ENCODE data around the gene ROR2.

ROR2 gene

DNA sequence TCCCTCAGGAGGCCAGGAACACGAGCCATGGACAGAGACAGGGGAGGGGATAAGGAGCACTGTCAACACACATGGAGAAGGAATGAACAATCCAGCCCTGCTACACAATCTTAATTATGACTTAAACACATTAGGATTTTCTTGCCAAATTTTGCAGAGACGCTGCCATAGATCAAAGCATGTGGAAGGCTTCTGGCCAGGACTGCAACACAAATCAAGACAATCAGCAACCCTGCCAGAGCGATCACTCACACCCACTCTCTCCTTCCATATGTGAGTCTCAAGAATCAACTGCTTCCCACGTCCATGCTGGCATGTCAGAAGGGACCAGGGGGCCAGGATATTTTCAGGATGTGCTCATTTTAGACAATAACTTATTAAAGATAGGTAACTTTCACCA is 85.6 kb downstream of the ROR2 start:
- DNase-seq = no peak

DNA sequence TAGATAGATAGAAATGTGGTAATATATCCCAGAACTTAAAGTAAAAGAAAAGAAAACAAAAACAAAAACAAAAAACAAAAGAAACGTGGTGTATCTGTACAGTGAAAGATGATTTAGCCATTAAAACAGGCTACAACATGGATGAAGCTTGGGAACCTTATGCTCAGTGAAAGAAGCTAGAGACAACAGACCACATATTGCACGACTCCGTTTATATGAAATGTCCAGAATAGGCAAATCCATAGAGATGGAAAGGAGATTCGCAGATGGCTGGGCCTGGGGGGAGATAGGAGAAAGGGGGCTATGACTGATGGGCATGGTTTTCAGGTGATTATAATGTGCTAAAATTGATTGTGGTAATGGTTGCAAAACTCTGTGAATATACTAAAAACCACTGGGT is 86.6 kb downstream of the ROR2 start:
- no peak for DNase-seq

DNA sequence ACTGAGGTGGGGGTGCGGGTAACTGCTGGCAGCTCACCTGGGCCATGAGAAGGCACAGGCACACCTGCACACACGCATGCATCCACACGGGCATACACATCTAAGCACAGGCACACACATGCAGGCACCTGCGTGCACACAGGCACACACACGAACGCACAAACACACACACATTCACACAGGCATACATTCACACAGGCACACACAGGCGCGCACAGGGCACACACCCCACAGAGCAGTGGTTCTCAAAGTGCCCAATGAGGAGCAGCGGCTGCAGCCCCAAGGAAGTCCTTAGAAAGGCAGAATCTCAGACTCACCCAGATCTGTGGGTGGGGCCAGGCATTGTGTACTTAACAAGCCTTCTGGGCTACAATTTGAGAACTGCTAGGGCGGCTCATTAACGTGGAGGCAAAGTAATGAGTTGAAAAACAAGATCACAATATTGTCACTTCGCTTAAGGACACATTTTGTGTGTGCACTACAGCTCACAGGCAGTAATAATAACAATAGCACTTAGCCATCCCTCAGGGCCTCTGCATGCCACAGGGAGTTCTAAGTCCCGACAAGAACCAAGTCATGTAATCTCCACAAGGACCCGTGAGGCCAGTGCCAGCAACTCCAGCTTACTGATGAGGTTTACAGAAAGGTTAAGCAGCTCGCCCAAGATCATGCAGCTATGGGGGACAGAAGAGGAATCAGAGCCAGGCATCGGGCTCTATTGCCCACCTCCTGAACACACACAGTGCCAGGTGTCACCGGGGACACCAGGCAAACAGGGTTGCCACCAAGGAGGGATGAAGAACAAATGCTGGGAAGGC is 91.6 kb downstream of the ROR2 start:
- no peak for DNase-seq

DNA sequence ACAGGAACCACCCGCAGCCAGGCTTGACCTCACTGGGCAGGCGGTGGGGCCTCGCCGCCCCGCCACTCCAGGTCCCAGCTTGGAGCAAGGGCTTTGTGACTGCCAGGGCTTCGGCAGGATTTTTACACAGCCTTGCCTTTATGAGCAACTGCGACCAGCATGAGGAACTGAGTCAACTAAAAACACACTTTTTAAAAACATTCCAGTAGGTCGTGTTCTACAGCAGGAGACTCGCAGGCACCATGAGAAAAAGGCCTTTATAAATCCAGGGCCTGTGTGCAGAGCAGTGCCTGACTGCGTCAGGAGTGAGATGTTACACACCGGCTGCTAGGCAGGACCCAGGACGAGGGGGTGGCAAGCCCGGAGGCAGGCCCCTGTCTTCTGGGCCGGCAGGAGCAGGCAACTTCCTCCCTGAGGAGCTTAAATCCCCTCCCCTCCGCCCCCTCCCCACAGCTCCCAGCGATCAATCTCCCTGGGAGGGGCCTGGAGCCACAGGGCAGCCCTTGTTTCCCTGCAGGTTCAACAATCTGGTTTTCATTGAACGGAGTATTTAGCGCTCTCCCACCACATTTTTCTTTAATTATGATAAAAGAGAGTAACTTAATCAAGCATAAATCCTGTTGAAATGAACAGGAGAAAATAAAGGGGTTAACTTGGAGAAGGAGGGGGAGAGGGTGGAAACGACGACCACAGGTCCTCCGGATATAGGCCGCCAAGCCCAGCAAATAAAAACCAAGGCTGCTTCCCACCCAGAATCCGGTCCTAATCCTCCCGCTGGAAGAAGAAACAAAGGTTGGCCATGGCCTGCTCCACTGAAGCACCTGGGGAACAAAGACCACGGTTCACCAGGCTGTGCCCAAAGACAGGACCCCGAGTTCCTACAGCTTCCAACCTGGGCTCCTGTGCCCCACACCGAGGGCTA is 92.5 kb downstream of the ROR2 start:
- DNase-seq = no peak

DNA sequence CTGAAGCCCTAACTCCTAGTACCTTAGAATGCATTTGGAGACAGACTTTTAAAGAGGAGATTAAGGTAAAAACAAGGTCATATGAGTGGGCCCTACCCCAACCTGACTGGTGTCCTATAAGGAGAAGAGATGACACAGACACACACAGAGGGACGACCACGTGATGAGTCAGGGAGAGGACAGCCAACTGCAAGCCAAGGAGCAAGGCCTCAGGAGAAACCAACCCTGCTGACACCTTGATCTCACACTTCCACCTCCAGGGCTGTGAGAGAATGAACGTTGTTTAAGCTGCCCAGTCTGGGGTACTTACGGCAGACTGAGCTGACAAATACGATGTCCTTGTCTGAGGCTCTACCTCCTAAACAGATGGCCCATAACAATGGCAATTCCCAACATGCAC is 93.6 kb downstream of the ROR2 start:
- DNase-seq = no peak

DNA sequence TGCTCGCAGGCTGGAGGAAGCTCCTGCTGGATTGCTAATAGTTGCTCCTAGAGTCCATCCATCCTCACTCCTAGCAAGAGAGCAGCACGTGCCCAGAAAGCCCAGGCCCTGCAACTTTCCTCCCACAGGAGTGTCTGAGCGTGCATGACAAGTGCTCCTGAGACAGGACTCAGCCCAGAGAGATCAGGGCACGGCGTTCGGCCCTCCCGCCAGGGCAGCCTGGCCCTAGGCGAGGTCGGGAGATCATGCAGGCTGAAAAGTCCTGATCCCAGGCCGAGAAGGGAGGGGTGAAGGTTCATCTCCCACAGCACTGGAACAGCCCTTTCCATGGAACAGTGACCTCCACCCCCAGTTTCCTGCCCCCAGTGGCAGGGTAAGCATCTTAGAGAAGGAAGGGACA is 94.8 kb downstream of the ROR2 start:
- DNase-seq = no peak

DNA sequence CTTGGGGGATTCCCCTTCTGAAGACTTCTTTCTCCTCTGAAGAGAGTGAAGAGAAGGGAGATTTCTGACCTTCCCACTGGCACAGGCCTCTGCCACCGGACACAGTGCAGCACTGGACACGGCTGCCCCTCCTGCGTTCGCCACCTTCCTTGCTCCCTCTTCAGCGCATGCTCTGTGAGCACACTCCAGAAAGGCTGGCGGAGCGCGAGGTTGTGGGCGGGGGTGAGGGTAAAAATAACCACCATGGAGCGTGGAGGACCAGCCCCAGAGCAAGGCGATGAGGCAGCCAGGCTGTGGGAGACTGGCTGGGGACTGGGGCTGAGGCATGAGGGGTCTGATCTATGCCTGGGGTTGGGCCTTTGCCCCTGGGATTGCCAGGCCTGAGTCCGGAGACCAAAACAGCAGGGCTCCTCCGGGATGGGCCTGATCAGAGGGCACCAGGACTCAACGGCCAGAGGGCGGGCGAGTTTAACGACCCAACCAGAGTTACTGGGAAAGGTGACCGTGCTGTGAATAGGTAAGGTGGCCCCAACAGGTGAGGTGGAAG is 97.2 kb downstream of the ROR2 start:
- no peak for DNase-seq

DNA sequence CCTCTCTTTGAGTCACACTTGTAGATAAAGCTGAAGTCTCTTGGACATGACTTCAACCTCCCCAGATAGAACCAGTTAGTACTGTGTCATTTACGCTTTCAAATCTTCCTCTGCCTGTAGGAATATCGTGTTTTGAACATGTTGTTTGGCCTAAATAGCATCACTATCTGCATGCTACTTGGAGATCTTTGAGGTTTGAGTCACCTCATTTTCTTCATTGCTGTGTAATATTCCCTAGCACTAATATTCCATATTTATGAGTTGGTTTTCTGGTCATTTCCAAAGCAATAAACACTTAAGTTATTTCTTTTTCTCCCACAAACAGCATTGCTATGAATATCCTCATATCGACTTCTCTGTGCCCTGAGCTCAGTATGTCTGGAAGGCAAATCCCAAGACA is 100.3 kb downstream of the ROR2 start:
- no peak for DNase-seq

DNA sequence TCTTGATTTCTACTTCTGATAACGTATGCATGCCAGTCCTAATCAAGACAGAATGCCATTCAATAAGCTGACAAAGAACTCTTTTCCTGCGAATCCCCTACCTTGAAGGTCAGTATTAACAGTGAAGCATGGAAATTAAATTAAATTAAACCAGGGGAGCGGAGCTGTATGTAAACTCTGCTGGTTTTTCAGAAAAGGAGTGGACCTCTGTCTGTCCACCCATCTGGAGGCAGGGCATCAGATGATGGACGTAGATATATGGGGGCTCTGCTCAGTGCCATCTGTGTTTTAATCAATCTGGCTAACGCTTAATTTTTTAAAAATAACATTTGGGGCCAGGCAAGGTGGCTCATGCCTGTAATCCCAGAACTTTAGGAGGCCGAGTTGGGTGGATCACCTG is 101.9 kb downstream of the ROR2 start:
- no peak for DNase-seq

DNA sequence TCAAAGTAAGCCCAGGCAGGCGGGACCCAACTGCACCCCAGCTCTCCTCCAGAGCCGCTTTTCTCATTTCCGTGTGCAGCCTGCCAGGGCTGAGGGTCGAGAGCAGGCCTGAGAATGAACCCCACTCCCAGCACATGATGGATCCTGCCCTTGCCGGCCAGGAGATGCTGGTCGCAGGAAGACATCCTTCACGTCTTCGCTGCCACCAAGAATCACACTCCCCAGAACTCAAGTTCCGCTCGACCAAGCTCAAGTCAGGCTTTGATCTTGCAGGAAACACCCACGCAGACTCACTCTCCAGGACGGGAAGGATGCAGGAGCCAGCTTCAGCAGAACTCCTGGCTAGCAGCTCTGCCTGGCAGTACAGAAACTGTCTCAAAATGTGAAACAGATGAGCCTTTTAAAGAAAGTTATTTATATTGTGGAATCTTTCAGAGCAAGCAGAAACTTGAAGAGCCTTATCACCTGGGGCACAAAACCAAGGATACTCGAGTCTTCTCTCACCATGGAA is 102.4 kb downstream of the ROR2 start:
- no peak for DNase-seq

DNA sequence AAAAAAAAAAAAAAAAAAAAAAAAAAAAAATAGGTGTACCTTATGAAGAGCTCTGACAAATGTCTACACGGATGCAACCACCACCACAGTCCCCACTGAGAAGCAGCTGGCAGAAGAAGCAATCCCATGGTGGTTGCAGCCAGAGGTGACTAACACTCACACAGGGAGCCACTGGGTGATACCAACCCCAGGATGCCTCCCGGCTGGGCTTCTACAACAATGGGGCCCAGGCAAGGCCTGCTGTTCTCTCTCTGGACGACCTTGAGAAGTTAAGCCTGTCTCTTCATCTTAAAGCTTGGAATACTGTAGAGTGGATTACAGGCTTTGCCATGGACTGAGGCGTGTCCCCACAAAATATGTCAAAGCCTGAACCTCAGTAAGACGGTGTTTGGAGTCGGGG is 104.1 kb downstream of the ROR2 start:
- no peak for DNase-seq

DNA sequence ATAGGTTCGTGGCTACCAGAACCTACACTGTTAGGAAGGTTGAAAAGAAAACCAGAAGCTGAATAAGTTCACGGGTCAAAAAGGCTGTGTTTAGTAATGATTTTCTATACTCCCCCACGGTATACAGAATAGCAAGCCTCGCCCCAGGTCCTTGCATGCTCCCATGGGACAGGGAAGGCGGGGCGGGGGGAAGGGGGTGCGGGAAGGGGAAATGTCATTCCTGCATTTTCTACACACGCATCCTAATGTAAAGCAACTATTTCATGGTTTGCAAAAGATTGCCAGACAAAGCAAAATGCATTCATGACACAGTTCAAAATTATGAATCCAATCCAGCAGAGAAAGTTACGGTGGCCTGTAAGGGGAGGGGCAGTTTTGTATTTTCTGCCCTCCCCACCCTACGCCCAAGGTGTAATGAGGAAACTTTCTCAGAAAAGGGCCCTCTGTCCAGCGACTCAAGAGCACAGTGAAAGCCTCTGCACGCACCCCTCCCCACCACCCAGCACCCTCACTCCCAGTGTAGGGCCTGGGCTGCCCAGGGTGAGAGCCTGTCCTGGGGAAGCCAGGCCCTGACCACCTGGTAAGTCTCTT is 105.2 kb downstream of the ROR2 start:
- no peak for DNase-seq

DNA sequence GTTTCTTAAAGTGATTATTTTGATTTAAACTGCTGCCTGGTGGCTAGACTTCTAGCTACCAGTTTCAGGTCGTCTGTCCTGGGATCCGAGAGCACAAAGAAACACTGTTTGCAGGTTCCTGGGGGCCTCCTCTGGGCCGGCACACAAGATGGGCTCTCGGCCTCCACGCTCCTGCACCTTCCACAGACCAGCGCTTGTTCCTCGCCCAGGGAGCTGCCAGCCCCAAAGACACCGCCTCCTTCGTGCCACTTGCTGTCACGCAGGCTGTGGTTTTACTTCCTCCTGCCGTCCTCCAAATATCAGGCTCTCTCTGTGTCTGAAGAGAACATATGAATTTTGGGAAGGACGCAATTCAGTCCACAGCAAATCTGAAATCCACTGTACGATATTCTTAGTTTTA is 105.8 kb downstream of the ROR2 start:
- no peak for DNase-seq

DNA sequence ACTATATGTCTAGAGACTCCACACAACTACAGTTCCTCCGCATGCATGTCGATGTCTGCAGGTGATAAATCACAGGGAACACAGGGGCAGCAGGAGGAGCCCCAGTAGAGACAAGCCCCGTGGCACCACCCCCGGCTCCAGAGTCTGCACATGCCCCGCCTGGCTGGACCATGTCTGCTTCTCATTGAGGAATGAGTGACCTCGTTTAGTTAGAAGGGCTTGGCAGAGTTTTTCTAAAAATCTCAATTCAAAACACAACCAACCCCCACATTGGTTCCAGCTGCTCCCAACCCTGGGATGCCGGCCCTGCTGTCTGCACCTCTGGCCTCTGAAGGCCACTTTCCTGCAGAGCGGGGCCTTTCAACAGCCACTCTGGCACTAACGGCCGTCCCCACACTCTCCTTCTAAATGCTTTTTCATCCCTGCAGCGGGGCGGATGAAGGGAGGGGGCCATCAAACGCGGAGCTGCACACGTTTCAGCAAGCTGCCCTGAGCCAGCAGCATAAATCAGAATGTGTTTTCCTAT is 106.3 kb downstream of the ROR2 start:
- no peak for DNase-seq

DNA sequence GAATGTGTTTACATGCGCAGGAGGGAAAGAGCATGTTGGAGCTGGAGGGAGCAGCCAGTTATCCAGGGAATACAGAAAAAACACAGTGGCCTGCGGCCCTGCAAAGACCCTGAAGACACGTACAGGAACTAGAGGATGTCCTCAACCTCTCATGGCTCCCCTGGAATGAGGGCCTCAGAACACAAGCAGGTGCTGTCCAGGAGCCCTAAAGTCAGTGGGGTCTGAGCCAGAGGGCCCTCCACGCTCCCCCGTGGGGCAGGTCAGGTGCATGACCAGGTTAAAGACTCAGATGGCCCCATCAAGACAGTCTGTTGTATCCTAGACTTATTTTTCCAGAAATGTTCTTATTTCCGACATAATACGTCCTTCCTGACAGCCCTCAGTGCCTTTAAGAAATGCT is 106.9 kb downstream of the ROR2 start:
- no peak for DNase-seq

DNA sequence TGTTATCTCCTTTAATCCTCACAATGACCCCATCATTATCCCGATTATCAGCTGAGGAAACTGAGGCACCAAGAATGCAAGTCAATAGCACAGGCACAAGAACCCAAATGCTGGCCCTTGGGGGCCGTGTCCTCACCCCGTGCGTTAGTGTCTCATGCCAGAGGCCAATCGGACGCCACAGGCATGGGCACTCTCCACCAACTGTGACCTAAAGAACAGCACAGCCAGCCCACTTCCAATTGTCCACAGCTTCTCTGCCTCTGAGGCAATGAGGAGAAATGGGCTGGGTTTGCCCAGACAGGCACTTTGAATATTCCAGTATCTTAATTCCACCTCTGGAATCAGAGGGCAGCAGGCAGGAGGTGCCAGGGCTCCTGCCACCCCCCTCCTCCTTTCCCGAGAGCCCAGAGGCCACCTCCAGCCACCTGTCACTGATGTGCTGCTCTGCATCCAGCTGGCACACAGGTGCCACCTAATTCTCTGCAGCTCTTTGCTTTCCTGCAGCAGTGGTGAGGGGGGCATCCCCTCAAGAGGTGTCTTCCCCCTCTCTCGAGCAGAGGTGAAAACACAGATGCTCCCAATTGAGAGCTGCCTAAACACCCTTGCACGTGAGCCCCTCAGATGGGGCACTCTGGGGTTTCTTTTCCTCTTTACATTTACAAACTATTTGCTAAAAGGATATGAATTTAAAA is 107.5 kb downstream of the ROR2 start:
- no peak for DNase-seq

DNA sequence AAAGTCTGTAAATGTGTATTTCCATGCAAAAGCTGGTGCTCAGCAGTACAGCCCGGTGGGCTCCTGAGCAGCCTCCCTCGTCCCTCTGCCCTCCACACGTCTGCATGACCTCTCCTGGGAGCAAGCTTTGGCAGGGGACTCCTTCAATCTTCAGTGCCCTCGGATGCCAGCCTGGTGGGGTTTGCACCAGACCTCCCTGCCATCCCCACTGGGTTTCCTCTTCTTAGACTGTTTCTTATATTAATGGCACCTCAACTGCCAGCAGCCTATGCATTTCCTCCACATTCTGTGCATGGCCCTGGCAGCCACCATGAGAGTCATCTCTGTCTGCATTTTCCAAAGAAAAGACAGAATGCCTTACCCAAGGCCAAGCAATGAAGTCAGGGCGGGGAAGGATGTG is 108.4 kb downstream of the ROR2 start:
- no peak for DNase-seq

DNA sequence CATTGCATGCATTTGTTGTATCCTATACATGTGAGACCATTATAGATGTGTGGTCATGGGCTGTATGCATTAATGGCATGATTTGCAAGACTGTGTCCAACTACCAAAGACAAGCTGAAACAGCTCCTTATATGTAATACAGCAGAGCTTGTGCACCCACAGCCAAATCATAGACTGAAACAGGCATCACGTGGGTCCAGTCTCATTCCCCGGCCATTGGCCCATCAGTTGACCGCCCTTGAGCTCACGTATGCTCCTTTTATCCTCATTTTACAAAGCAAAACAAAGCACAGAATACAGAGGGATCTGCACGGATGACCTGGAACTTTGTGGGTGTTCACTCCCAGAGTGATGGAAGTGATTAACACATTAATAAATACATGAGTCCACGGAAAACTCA is 109.1 kb downstream of the ROR2 start:
- no peak for DNase-seq

DNA sequence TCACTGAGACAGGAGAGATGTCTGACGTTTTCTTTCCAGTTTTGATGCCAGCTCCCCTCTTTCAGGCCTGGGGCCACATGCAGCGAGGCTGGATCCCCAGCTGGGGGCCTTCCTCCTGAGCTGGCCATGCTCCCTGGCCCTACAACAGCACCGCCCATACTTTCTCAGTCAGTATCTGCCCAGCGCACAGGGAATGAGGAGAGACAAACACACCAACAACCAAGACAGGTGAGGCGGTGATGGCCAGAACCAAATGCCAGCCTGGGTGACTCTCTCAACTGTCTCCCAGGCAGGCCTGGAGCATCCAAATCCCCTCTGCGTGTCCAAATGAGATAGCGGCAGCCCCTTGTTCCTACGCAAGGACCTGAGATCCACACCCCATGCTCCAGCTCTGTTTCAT is 109.6 kb downstream of the ROR2 start:
- no peak for DNase-seq

DNA sequence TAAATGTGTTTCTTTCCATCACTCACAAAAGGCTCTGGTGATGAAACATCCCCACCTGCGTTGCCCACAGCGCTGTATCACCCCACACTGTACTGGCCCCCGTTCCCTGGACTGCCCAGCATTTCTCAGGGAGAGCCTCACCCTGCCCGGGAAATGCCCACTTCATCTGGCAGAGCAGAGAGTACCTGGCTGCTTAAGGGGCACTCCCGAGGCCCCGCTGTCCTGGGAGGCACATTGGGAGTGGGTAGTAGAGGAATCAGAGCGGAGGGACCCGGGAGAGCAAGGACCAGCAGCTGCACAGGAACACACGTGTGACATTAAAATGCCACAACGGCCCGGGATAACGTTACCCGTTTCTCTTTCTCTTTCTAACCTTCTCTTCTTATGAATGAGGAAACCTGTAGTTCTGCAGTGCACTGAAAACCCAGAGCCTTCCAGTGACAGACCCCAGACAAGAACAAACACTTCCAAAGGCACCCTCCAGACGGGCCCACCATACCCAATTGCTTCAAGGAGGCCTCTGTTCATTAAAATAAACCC is 110.0 kb downstream of the ROR2 start:
- no peak for DNase-seq

DNA sequence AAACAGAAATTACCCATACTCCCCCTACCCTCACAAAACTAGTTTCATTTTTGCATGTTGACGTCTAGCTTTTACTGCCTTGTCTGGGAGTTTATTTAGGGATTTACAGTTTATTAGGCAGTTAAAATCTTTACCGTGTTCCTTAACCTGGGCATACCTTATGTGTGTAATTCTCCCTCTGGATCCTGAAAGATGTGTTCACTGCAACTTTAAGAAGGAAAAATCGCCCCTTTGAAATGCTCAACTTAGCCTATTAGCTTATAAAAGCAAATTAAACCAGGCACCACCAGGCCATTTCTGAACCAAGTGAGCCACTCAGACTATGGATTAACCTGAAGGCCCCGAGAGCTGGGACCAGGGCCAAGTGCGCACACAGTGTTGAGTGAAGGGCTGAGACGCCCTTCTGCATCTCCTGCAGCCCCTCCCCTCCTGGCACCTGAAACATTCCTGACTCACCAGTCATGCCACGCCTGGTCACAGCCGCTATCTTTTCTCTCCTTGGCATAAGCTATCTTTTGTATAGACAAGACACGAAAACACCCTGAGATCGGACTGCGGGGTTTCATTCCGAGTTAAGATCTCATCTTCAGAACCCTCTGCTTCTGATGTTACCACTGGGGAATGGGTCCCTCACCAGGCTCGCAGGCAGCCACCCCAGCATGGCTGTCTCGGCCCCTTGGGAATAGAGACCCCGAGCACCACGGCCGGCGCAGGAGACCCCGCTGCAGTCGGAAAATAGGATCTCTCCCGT is 111.9 kb downstream of the ROR2 start:
- DNase-seq = no peak
